ENCODE results near the gene CNTN2. TPM values are rescaled to one million over a fixed set of nuclear protein-coding genes. Genes with fewer than 3 reads are reported as not detected.

The CNTN2 gene
- total and polyA plus RNA-seq, 4 donors: 0.01 to 0.48 (median 0.07) TPM

GRCh38 chr1:205108464-205108863 is 65.5 kb downstream of the CNTN2 start:
- H3K9ac ChIP-seq (ENCODE audit: insufficient read depth in 1 of 2, low read length in 2 of 2): no peak overlapping the region
- TF ChIP-seq, protein P1, sequence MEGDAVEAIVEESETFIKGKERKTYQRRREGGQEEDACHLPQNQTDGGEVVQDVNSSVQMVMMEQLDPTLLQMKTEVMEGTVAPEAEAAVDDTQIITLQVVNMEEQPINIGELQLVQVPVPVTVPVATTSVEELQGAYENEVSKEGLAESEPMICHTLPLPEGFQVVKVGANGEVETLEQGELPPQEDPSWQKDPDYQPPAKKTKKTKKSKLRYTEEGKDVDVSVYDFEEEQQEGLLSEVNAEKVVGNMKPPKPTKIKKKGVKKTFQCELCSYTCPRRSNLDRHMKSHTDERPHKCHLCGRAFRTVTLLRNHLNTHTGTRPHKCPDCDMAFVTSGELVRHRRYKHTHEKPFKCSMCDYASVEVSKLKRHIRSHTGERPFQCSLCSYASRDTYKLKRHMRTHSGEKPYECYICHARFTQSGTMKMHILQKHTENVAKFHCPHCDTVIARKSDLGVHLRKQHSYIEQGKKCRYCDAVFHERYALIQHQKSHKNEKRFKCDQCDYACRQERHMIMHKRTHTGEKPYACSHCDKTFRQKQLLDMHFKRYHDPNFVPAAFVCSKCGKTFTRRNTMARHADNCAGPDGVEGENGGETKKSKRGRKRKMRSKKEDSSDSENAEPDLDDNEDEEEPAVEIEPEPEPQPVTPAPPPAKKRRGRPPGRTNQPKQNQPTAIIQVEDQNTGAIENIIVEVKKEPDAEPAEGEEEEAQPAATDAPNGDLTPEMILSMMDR (IDR thresholded peaks at IDR 0.05; ENCODE audit: control extremely low read depth, extremely low read depth): no peak
- no peaks in the 10 kb centered on the region for H3K27me3 ChIP-seq (ENCODE audit: control insufficient read depth in 3 of 3, insufficient read depth in 3 of 3, low read length in 2 of 3)
- ATAC-seq (ENCODE audit: insufficient read depth, low FRiP score) (no peak), DNase-seq (no peak)
- no peak overlapping the region for H3K27ac ChIP-seq (ENCODE audit: low read depth in 1 of 2, low read length in 1 of 2)
- H3K4me1 ChIP-seq (ENCODE audit: control insufficient read depth in 5 of 5, insufficient read depth in 5 of 5, low read length in 5 of 5): no peaks in the 10 kb centered on the region
- no peak overlapping the region for H3K4me3 ChIP-seq
- 79 to 89% methylated on average over 4 of the region's 4 CpGs for WGBS, 2 donors
- H3K9me3 ChIP-seq (ENCODE audit: control insufficient read depth in 4 of 4, insufficient read depth in 3 of 4, low read length in 3 of 4): no peaks in the 10 kb centered on the region
- H3K36me3 ChIP-seq (ENCODE audit: control insufficient read depth in 4 of 4, insufficient read depth in 4 of 4, low read length in 4 of 4): peaks cover 10 to 29% (median 19%) of the 10 kb centered on the region in 4 donors

- Histone ChIP-seq H3K27me3 (ENCODE audit: control insufficient read depth in 3 of 3, insufficient read depth in 3 of 3, low read length in 2 of 3) (no peaks in the 10 kb centered on the region), H3K4me1 (ENCODE audit: control insufficient read depth in 5 of 5, insufficient read depth in 5 of 5, low read length in 5 of 5) (no peaks in the 10 kb centered on the region), H3K9me3 (ENCODE audit: control insufficient read depth in 4 of 4, insufficient read depth in 3 of 4, low read length in 3 of 4) (no peaks in the 10 kb centered on the region), H3K9ac (ENCODE audit: insufficient read depth in 1 of 2, low read length in 2 of 2) (no peak overlapping the region), H3K4me3 (no peak overlapping the region), H3K27ac (ENCODE audit: low read depth in 1 of 2, low read length in 1 of 2) (no peak overlapping the region), H3K36me3 (ENCODE audit: control insufficient read depth in 4 of 4, insufficient read depth in 4 of 4, low read length in 4 of 4) (peaks cover 5 to 21% (median 16%) of the 10 kb centered on the region in 4 donors)
- ATAC-seq (ENCODE audit: insufficient read depth, low FRiP score) (no peak), DNase-seq (no peak)
- 92 to 98% methylated on average over 1 of the region's 1 CpG for whole genome bisulfite sequencing, 2 donors
- TF ChIP-seq, protein P1 (IDR thresholded peaks at IDR 0.05; ENCODE audit: control extremely low read depth, extremely low read depth): no peak
Observed at GRCh38 chr1:205109269-205109668, 66.3 kb downstream of the CNTN2 start.

DNA sequence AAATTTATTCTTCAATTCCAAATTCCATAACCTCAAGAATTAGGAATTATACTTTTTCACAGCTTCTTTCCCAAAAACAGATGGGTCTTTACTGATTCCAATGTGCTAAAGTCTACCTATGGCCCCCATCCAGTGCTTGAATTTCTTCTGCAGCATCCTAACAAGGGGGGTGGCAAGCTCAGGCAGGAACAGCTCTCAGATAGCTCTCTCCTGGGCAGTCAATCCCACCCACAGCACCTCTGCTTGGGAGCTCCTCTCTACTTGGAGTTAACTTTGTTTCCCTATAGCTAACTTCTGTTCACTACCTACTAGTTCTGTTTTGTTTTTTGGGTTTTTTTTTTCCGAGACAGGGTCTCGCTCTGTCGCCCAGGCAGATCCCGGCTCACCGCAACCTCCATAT is 66.7 kb downstream of the CNTN2 start:
- Histone ChIP-seq H3K4me3 (no peak overlapping the region), H3K27ac (ENCODE audit: low read depth in 1 of 2, low read length in 1 of 2) (no peak overlapping the region), H3K36me3 (ENCODE audit: control insufficient read depth in 4 of 4, insufficient read depth in 4 of 4, low read length in 4 of 4) (peaks cover 4 to 21% (median 15%) of the 10 kb centered on the region in 4 donors), H3K27me3 (ENCODE audit: control insufficient read depth in 3 of 3, insufficient read depth in 3 of 3, low read length in 2 of 3) (no peaks in the 10 kb centered on the region), H3K9me3 (ENCODE audit: control insufficient read depth in 4 of 4, insufficient read depth in 3 of 4, low read length in 3 of 4) (no peaks in the 10 kb centered on the region), H3K4me1 (ENCODE audit: control insufficient read depth in 5 of 5, insufficient read depth in 5 of 5, low read length in 5 of 5) (no peaks in the 10 kb centered on the region), H3K9ac (ENCODE audit: insufficient read depth in 1 of 2, low read length in 2 of 2) (no peak overlapping the region)
- TF ChIP-seq, protein P1 (IDR thresholded peaks at IDR 0.05; ENCODE audit: control extremely low read depth, extremely low read depth): no peak
- ATAC-seq (ENCODE audit: insufficient read depth, low FRiP score) (no peak), DNase-seq (no peak)
- WGBS, 2 donors: 79 to 97% methylated on average over 5 of the region's 5 CpGs

GRCh38 chr1:205111354-205111753 is 68.3 kb downstream of the CNTN2 start:
- TF ChIP-seq, protein P1 (IDR thresholded peaks at IDR 0.05; ENCODE audit: control extremely low read depth, extremely low read depth): no peak

More at GRCh38 chr1:205111354-205111753, 68.3 kb downstream of the CNTN2 start:
- H3K27ac ChIP-seq (ENCODE audit: low read depth in 1 of 2, low read length in 1 of 2): no peak overlapping the region
- ATAC-seq (ENCODE audit: insufficient read depth, low FRiP score) (no peak), DNase-seq (no peak)
- no peaks in the 10 kb centered on the region for H3K4me1 ChIP-seq (ENCODE audit: control insufficient read depth in 5 of 5, insufficient read depth in 5 of 5, low read length in 5 of 5)
- H3K4me3 ChIP-seq: no peak overlapping the region
- no peak overlapping the region for H3K9ac ChIP-seq (ENCODE audit: insufficient read depth in 1 of 2, low read length in 2 of 2)
- peaks cover 0 to 18% (median 13%) of the 10 kb centered on the region in 4 donors for H3K36me3 ChIP-seq (ENCODE audit: control insufficient read depth in 4 of 4, insufficient read depth in 4 of 4, low read length in 4 of 4)
- no peaks in the 10 kb centered on the region for H3K9me3 ChIP-seq (ENCODE audit: control insufficient read depth in 4 of 4, insufficient read depth in 3 of 4, low read length in 3 of 4)
- no peaks in the 10 kb centered on the region for H3K27me3 ChIP-seq (ENCODE audit: control insufficient read depth in 3 of 3, insufficient read depth in 3 of 3, low read length in 2 of 3)

Data from lung (tissue), 12 donors.